Stimulated activated CD8-positive, alpha-beta memory T cell treated with anti-CD3 and anti-CD28 coated beads, Interleukin-4, amount 100 ng/mL, for 48 hours (primary cell): Measurements from ENCODE around the gene SLC40A1.

ENCODE experiments used
- DNase-seq: peaks from one replicate; pipeline ENCODE4 v3.0.0-alpha.2; 2020

Gene SLC40A1

GRCh38 chr2:189534854-189535832, 45.4 kb downstream of the SLC40A1 start:
- no peak for DNase-seq

- DNase-seq: no peak
These were observed 47.1 kb downstream of the SLC40A1 start for GRCh38 chr2:189533288-189534035.

- DNase-seq: no peak
These were observed 49.5 kb downstream of the SLC40A1 start for GRCh38 chr2:189530965-189531637.

- DNase-seq: no peak
These were observed 52.0 kb downstream of the SLC40A1 start for GRCh38 chr2:189528617-189529016.

- no peak for DNase-seq
These were observed 52.6 kb downstream of the SLC40A1 start for GRCh38 chr2:189527812-189528592.

- DNase-seq: no peak
These were observed 53.4 kb downstream of the SLC40A1 start for GRCh38 chr2:189527041-189527750.

- no peak for DNase-seq
These were observed 54.3 kb downstream of the SLC40A1 start for GRCh38 chr2:189526241-189526640.

GRCh38 chr2:189524746-189525145, 55.8 kb downstream of the SLC40A1 start:
- no peak for DNase-seq

- no peak for DNase-seq
These were observed 58.0 kb downstream of the SLC40A1 start for GRCh38 chr2:189522435-189523151.

- no peak for DNase-seq
These were observed 58.7 kb downstream of the SLC40A1 start for GRCh38 chr2:189521699-189522434.

GRCh38 chr2:189519631-189520387, 60.8 kb downstream of the SLC40A1 start:
- no peak for DNase-seq

- DNase-seq: no peak
These were observed 62.6 kb downstream of the SLC40A1 start for GRCh38 chr2:189517847-189518535.

- no peak for DNase-seq
These were observed 64.0 kb downstream of the SLC40A1 start for GRCh38 chr2:189516546-189516945.

- DNase-seq: no peak
These were observed 65.3 kb downstream of the SLC40A1 start for GRCh38 chr2:189515264-189515663.

- no peak for DNase-seq
These were observed 66.5 kb downstream of the SLC40A1 start for GRCh38 chr2:189514104-189514503.

- DNase-seq: no peak
These were observed 67.7 kb downstream of the SLC40A1 start for GRCh38 chr2:189512879-189513278.

GRCh38 chr2:189511960-189512319, 68.6 kb downstream of the SLC40A1 start:
- DNase-seq: no peak

- no peak for DNase-seq
These were observed 69.2 kb downstream of the SLC40A1 start for GRCh38 chr2:189511210-189511959.
